ENCODE results near the gene FBXW9. TPM values are rescaled to one million over a fixed set of nuclear protein-coding genes. Genes with fewer than 3 reads are reported as not detected.
A peak's percentile ranks its signal among the peaks of the same experiment; 100 is the strongest.

FBXW9 gene
- total and polyA plus RNA-seq, 2 of the 13 experiments (the other 11 are each of a cell fraction or from before 2014, with no cell fraction given): 5.7 to 6.1 TPM

GRCh38 chr19:12736995-12737834, 40.8 kb upstream of the FBXW9 start, which contains the start of gene GET3 (continued):
- TF ChIP-seq DRAP1 (CRISPR knock-in tag; IDR thresholded peaks at IDR 0.05) (peak; percentile 8; the same call in 1 of the 2 replicates), SRSF9 (IDR thresholded peaks at IDR 0.05; ENCODE audit: borderline replicate concordance, insufficient read depth, low read depth, low read length, poor library complexity, severe bottlenecking) (no peak), NFRKB (IDR thresholded peaks at IDR 0.05) (0 out of 2 replicates have a peak, but pooled peaks have one; percentile 62), ZNF441 (CRISPR knock-in tag; IDR thresholded peaks at IDR 0.05; ENCODE audit: borderline replicate concordance) (0 out of 2 replicates have a peak, but pooled peaks have one; percentile 3), ZNF577 (CRISPR knock-in tag; IDR thresholded peaks at IDR 0.05; ENCODE audit: borderline replicate concordance, low read depth) (no peak), ELF1 (CRISPR knock-in tag; IDR thresholded peaks at IDR 0.05) (peak; percentile 18), CAMTA2 (CRISPR knock-in tag; IDR thresholded peaks at IDR 0.05; ENCODE audit: borderline replicate concordance) (no peak), ATF2 (CRISPR knock-in tag; IDR thresholded peaks at IDR 0.05) (0 out of 2 replicates have a peak, but pooled peaks have one; percentile 1), GABPB1 (CRISPR knock-in tag; IDR thresholded peaks at IDR 0.05) (peak; percentile 76), FOXM1 (CRISPR knock-in tag; IDR thresholded peaks at IDR 0.05) (no peak), THAP8 (CRISPR knock-in tag; IDR thresholded peaks at IDR 0.05; ENCODE audit: borderline replicate concordance) (no peak), ZMYM4 (CRISPR knock-in tag; IDR thresholded peaks at IDR 0.05) (peak; percentile 25), NFYC (CRISPR knock-in tag; IDR thresholded peaks at IDR 0.05) (peak; percentile 93), CBFB (CRISPR knock-in tag; IDR thresholded peaks at IDR 0.05) (0 out of 2 replicates have a peak, but pooled peaks have one; percentile 12), POLR2G (IDR thresholded peaks at IDR 0.05; ENCODE audit: low read depth, low read length) (peak; percentile 78), ZFP36 (IDR thresholded peaks at IDR 0.05; ENCODE audit: borderline replicate concordance, low read depth, low read length, partially characterized antibody) (no peak), ATF6 (CRISPR knock-in tag; conservative IDR thresholded peaks at IDR 0.05) (no peak), KLF15 (CRISPR knock-in tag; IDR thresholded peaks at IDR 0.05; ENCODE audit: borderline replicate concordance) (no peak)
- TF ChIP-seq, protein P1, sequence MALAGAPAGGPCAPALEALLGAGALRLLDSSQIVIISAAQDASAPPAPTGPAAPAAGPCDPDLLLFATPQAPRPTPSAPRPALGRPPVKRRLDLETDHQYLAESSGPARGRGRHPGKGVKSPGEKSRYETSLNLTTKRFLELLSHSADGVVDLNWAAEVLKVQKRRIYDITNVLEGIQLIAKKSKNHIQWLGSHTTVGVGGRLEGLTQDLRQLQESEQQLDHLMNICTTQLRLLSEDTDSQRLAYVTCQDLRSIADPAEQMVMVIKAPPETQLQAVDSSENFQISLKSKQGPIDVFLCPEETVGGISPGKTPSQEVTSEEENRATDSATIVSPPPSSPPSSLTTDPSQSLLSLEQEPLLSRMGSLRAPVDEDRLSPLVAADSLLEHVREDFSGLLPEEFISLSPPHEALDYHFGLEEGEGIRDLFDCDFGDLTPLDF (CRISPR knock-in tag; IDR thresholded peaks at IDR 0.05): 0 out of 2 replicates have a peak, but pooled peaks have one; percentile 46
- TF ChIP-seq, protein P2, sequence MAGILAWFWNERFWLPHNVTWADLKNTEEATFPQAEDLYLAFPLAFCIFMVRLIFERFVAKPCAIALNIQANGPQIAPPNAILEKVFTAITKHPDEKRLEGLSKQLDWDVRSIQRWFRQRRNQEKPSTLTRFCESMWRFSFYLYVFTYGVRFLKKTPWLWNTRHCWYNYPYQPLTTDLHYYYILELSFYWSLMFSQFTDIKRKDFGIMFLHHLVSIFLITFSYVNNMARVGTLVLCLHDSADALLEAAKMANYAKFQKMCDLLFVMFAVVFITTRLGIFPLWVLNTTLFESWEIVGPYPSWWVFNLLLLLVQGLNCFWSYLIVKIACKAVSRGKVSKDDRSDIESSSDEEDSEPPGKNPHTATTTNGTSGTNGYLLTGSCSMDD (CRISPR knock-in tag; IDR thresholded peaks at IDR 0.05): no peak
- TF ChIP-seq, protein P3, sequence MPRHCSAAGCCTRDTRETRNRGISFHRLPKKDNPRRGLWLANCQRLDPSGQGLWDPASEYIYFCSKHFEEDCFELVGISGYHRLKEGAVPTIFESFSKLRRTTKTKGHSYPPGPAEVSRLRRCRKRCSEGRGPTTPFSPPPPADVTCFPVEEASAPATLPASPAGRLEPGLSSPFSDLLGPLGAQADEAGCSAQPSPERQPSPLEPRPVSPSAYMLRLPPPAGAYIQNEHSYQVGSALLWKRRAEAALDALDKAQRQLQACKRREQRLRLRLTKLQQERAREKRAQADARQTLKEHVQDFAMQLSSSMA (CRISPR knock-in tag; IDR thresholded peaks at IDR 0.05): no peak
